Raji (cell line): ENCODE measurements around the gene FOXI3.

Experiments used
- POLR2A ChIP-seq: IDR thresholded peaks from 2 replicates; pipeline ENCODE4 v1.6.1; 2011; ENCODE audit warnings: low read depth, low read length, control low read depth; ENCODE audit not compliant: insufficient read depth

Gene FOXI3

GRCh38 chr2:88451811-88452564, 505 bp downstream of the FOXI3 start:
- TF ChIP-seq POLR2A, result no peak

DNA sequence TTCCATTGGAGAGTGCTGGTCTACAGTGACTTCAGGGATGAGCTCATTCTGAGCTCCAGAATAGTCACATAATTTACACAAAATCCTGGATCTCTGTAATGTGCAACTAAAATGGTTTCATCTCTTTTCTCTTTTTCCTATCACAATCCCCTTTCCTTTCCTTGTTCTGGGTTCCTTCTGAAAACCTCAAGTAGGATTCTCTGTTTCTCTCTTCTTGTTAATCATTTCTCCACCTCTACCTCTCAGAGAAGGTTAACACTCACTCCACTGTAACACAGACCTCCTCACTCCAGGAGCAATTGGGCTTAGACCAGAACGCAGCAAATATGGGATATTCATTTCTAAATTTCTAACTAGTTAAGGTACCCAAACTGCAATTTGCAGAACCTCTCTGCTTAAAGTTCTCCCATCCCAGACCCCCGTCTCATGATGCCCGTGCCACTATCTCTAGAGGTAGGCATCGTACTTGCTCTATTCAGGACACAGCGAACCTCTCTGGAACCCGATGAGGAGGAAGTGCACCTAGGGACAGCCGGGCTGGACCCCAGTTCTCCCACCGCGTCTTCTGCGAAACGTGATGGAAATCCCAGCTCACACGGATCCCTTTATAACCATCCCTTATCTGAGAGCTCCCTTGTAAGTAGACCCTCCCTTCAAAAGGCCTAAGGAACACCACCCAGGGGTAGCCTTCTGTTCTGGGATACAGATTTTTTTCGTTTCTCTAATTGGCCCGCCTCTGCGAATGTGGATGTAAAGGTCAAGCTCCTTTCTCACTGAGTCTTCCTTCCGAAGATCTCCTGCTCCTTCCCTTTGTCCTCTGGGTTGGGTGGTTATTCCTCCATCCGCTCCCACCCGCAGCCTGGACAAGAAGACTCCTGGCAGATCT, 1.3 kb downstream of the FOXI3 start:
- TF ChIP-seq POLR2A, result no peak

DNA sequence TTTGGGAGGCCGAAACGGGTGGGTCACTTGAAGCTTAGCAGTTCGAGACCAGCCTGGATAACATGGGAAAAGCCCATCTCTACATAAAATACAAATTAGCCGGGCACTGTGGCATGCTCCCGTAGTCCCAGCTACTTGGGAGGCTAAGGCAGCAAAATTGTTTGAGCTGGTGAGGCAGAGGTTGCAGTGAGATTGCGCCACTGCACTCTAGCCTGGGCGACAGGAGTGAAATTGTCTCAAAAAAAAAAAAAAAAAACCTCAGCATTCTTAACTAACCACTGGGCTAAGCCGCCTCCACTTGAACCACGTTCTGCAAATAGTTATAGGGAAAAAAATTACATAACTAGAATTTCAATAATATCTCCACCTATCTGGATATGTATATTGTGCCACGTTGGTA, 2.3 kb downstream of the FOXI3 start:
- TF ChIP-seq POLR2A, result no peak

- no peak for TF ChIP-seq POLR2A
Measured at GRCh38 chr2:88448248-88448647, 4.2 kb downstream of the FOXI3 start.

DNA sequence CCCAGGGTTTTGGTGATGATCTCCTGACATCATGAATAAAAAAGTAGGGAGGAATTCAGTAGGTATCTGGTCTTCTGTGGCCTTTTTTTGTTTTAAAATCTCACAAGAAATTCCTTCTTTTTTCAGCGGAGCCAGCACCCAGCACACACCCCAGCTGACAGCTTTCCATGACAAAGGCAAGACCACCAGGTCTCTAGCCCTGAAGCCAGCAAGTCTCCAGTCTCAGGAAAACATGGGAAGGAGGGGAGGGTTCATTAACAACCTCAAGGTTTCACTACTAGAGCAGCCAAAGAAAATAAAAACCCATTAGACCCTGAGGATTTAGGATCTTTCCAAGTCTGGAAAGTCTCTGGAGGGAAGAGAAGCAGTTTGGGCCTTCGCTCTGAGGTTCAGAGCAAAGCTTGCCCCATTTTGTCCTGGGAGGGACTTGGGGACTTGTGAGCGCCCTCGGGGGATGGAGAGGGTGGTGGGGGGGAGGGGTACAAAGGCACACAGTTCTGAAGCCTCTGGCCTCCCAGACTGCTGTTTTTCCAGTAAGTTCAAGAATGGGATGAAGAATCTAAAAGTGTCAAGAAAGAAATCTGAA, 9.0 kb downstream of the FOXI3 start:
- no peak for TF ChIP-seq POLR2A

DNA sequence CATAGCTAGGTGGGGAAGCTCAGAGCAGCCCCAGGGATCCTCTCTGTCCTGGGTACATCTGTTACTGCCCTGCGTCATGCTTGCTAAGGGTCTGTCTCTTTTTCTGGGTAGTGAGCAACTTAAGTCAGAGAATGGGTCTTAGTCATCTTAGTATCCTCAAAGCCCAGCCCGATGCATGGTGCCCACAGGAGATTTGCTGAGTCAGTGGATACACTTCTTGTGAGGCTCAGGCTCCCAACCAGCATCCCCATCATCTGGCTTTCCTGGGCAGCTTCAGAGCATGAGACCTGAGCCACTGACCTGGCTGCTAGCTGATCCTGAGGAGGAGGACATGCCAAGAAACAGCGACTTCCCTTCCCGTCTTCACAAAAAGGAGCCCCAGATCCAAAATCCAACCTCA, 10.0 kb downstream of the FOXI3 start:
- TF ChIP-seq POLR2A, result no peak

GRCh38 chr2:88442061-88442460, 10.4 kb downstream of the FOXI3 start:
- TF ChIP-seq POLR2A, result no peak

- no peak for TF ChIP-seq POLR2A
Measured at GRCh38 chr2:88437010-88437409, 15.5 kb downstream of the FOXI3 start.

- TF ChIP-seq POLR2A, result no peak
Measured at GRCh38 chr2:88429929-88430328, 22.6 kb downstream of the FOXI3 start.

DNA sequence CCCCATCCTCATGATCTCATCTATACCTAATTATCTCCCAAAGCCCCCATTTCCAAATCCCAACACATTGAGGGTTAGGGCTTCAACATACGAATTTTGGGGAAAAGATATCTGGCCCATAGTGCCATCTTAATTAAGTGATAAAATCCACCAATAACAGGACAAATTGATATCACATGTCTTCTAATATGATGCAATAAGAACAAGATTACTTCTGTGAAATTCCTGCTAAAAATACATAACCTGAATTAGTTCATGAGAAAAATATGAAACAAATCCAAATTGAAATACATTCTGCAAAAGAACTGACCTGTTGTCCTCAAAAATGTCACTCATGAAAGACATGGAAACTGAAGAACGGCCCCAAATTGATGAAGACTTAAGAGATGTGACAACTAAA, 28.8 kb downstream of the FOXI3 start:
- no peak for TF ChIP-seq POLR2A

DNA sequence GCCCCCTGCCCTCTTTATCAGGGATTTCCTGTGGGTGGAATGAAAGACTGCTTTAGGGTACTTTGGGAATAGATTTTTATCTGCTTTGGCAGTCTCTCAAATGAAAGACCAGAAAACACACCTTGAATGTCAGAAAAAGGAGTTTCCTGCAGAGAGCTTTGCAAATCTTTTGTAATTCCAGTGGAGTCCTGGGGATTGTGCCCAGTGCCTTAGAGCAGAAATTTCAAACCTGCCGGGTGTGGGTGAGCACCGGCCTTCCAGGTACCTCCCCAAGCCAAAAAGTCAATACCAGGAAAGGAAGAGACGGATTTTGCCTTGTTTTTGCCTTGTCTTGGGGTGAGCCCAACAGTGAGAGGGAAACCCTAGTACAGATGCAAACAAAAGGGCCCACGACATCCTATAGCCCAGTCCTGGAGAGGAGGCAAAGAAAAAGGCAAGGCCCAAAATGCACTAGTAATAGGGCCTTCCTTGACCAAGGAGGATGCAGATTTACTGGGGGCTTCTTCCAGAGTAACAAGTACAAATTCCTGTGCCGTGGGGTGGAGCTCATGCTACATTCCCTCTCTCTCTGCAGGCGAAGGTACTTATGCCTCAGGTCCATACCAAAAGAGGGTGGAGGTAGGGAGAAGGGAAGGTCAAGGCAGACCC, 36.4 kb downstream of the FOXI3 start:
- TF ChIP-seq POLR2A, result no peak

DNA sequence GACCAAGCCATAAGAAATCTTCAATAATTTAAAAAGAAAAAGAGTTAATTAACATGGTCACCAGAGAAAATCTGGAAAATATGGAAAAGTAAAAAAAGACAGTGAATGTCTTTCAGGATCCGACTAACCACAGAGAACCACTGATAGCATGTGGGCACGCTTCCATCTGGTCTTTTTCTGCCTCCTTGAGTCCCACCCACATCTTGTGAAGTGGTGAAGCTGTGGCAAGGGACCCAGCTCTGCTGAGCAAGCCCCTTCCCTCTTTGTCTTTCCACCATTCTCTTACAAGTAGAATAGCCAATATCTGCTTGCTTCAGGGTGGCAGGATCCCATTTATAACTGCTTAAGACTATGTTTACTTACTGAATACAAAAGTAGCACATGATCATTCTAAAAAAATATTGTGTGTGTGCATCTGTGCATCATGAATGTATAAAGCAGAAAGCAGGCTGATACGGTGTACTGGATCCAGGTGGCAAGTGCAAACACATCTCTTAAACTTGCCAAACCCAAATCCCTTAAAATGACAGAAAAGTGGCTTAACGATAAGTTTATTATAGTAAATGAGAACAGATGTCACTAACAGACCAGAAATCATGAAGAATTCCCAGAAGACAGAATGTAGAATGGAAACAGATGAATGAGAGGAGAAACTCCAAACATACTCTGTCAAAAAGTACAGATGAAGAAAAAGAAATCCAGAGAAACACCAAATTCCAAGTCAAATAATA, 52.3 kb downstream of the FOXI3 start:
- no peak for TF ChIP-seq POLR2A

- TF ChIP-seq POLR2A, result no peak
Measured at GRCh38 chr2:88398180-88398579, 54.3 kb downstream of the FOXI3 start.
